Testis (tissue), 2 donors: ENCODE measurements around the gene PPTC7.

ENCODE experiments used
- CTCF ChIP-seq, 3 experiments: fragments of 450-650 bp in 2 of 3; fragments of 200-600 bp in 1 of 3; sonication (generic) in 1 of 3; IDR thresholded peaks; one replicate each; pipeline ENCODE4 v1.5.1; 2016 to 2019; ENCODE audit warnings: antibody characterized with exemption in 3 of 3, mild to moderate bottlenecking in 2 of 3, moderate library complexity in 1 of 3
- POLR2A ChIP-seq: fragments of 450-650 bp; IDR thresholded peaks from one replicate; pipeline ENCODE4 v1.6.1; 2017; ENCODE audit warnings: antibody characterized with exemption, mild to moderate bottlenecking, moderate library complexity

DNA sequence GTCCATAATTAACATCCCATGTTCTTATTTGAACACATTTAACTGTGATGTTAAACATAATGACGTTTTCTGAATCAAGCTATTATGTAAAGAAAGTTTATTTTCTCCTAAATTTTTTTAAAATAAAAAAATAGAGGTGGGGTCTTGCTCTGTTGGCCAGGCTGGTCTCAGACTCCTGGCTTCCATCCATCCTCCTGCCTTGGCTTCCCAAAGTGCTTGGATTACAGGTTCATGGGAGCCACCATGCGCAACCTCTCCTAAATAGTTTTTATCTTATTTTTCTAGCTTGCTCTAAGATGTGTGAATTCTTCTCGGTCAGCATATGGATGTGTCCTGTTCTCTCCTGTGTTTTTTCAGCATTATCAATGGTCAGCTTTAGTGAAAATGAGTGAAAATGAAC, 77.8 kb downstream of the PPTC7 start:
- TF ChIP-seq CTCF (IDR thresholded peaks at IDR 0.05), result no peak
- no peak for TF ChIP-seq POLR2A
